GM21619 (cell line): ENCODE measurements around the gene MRPL51.
A peak's percentile ranks its signal among the peaks of the same experiment; 100 is the strongest.

ENCODE experiments used
- ATAC-seq: cut with Tn5 transposase; IDR thresholded peaks from one replicate; pipeline ENCODE4 v1.9.1; 2021; ENCODE audit not compliant: unreplicated experiment

The MRPL51 gene

DNA sequence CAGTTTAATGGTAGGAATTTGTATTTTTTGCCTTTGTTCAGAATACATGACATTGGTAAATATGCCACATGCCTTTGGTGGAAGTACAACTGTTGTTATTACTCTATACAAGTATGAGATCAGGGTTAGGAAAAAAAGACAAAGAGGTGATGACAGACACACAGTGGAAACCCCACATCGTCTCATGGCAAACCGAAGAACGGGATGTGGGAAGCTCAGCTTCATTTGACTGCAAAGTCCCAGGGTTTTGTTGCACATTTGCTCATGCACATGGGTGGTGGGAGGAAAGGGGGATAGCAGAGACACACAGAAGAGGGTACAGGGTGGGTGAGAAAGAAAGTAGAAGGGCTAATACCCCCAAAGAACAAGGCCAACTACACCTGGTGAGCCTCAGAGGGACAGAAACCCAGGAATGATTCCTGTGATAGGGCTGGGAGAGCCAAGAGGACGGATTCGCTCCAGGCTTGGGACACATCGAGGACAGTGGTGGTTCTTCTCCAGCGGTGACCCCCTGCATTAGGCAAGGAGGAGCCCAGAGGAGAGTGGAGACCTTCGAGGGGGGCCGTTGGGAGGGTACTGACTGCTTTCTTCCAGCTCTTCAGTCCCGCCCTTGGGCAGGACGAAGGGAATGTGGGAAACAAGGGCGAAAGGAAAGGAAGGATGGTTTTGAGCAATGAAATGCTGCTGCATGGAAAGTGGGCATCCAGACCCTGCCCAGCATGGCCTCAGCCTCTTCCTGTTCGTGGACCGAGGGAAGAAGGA, 30.6 kb downstream of the MRPL51 start:
- no peak for ATAC-seq

DNA sequence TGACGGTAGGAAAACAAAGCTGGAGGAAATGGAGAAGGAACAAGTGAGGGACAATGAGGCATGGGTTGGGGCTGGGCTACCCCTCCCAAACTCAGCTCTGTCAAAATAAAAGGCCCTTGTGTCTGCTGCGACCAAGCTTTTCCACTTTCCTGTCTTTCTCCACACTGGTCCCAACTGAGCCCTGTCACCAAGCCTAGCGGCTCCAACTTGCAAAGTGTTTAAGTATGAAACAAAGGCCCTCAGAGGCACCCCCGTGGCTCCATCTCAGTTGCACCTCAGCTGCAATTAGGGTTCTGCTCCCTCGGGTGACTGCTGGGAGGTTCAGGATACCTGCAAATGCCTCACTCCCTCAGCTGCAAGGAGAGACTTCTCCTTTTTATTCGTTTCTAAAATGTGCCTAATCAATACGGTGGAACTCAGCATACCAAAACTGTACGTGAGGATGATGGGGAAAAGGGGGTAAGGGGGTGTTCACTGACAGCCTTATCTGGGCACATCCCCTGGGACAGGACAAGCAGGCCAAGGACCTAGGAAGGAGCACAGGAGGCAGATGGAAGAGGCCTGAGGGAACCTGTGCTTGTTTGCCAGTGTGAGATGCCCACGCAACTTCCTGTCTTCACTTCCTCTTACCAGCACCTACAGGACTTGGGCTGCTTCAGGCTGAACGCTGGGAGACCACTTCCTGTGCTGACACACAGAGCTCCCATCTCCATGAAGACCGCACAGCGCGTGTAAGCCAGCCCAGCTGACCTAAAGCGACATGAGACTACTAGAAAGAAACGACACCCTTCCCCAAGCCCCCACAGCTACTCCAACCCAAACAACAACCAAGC, 31.4 kb downstream of the MRPL51 start:
- peak; percentile 80 for ATAC-seq

DNA sequence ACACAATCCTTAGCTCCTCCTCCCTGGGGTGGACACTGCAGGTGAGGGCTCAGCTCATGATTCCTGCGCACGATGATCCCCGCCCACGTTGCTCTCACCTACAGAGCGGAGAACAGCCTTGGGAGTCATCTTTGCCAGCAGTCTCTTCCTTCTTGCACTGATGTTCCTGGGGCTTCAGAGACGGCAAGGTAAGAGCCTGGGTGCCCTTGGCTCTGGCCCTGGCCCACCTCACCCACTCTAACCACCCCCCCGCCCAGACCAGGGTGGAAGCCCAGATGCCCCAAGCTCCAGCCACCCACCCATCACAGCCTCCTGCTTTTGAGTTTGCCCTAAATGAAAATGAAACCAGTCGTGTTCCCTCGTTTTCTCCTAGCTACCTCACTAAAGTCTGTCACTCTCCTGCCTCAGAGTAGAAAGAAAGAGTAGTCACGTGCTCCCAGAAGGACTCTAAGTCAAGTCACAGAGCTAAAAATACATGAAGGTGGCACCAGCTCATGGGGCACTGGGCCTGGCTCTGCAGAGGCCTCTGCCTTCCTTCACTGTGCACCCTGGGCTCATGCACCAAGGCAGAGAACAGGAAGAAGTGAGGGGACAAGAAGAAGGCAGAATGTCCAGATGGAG, 32.2 kb downstream of the MRPL51 start:
- ATAC-seq = no peak

DNA sequence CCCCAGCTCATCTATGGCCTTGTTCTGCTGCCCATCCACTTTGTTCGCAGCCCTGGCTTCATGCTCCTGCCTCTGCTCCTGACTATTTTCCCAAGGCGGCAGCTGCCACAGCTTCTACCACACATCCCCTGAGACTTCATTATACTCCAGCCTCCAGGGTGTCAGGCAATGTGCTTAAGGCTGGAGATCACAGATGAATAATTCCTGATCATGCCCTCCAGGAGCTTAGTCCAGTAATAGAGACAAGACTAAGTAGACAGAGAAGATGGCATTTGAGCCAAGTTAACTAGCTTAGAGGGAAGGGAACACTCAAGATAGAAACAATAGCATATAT, 34.1 kb downstream of the MRPL51 start:
- no peak for ATAC-seq

DNA sequence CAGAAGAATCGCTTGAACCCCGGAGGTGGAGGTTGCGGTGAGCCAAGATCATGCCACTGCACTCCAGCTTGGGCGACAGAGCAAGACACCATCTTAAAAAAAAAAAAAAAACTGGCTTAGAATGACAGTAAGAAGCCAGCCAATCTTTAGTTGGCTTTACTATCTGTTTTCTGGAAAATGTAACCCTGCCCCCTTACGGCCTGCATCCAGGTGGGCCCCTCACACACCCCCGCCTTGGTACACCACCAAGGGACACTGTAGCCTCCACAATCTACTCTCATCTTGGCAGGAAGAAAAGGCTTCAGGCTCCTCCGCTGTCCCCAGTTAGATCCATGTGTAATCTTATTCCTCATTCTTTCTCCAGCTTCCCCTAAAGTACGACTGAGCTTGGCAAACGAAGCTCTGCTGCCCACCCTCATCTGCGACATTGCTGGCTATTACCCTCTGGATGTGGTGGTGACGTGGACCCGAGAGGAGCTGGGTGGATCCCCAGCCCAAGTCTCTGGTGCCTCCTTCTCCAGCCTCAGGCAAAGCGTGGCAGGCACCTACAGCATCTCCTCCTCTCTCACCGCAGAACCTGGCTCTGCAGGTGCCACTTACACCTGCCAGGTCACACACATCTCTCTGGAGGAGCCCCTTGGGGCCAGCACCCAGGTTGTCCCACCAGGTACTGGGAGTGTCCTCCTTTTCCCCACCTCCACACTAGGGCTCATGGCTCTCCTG, 34.6 kb downstream of the MRPL51 start:
- ATAC-seq = no peak

DNA sequence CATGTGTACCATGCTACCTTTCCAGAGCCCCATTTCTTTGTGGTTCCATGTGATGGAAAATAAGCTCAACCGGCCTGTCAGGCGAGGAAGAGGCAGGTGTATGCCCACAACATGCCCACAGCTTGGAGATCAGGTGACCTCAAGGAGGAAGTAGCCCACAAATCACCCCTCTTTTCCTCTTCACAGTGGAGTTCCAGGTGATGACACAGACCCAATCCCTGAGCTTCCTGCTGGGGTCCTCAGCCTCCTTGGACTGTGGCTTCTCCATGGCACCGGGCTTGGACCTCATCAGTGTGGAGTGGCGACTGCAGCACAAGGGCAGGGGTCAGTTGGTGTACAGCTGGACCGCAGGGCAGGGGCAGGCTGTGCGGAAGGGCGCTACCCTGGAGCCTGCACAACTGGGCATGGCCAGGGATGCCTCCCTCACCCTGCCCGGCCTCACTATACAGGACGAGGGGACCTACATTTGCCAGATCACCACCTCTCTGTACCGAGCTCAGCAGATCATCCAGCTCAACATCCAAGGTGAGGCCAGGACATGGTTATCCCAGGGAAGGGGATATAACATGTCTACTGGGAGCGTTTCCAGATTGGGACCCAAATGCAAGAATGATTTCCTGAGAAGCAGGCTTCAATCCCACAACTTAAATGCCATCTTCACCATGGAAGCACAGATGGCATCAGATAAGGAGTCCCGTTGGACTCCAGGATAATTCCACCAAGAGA, 35.7 kb downstream of the MRPL51 start:
- ATAC-seq = no peak

DNA sequence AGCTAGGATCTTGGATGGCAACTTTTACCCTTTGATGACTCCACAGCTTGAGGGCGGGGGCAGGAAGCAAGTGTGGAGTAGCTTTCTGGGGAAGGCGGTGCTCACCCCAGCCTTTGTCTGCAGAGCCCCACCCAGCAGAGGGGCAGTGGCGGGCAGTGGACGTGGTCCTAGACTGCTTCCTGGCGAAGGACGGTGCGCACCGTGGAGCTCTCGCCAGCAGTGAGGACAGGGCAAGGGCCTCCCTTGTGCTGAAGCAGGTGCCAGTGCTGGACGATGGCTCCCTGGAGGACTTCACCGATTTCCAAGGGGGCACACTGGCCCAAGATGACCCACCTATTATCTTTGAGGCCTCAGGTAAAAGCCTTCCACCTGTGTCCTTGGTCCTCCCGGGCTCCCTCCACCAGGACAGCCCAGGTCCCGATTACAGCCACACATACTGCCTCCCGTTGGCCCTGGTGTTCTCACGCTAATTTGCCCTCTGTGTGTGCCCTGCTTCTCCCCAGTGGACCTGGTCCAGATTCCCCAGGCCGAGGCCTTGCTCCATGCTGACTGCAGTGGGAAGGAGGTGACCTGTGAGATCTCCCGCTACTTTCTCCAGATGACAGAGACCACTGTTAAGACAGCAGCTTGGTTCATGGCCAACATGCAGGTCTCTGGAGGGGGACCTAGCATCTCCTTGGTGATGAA, 40.0 kb downstream of the MRPL51 start:
- ATAC-seq = no peak

DNA sequence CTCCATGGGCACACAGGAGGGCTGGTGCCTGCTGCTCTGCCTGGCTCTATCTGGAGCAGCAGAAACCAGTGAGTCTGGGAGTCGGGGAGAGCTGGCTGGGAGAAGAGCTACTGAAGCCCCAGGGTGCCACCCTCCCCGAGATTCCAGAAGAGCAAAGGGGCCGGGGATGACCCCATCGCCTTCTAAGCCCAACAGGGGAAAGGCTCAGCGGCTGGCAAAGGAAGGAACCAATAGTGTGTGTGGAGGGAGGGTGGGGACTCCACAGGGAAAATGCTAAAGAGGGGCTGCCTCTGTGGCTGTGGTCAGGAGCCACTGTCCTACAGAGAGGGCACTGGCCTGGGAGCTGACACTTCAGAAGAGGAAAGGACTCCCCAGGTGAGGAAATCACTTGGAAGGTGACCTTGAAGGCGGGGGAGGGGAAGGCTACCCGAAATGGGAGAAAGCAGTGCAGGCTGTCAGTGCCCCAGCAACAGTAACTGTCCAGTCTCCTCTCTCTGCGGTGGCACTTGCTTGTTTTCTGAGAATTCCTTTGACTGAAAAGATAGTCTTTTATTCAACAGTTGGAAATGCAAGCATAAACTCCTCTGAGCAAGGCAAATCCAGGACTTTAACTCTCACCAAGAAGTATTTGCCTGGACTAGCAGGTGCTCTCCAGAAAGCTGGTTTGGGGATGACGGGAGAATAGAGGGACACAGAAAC, 40.7 kb downstream of the MRPL51 start:
- ATAC-seq = peak; percentile 8

DNA sequence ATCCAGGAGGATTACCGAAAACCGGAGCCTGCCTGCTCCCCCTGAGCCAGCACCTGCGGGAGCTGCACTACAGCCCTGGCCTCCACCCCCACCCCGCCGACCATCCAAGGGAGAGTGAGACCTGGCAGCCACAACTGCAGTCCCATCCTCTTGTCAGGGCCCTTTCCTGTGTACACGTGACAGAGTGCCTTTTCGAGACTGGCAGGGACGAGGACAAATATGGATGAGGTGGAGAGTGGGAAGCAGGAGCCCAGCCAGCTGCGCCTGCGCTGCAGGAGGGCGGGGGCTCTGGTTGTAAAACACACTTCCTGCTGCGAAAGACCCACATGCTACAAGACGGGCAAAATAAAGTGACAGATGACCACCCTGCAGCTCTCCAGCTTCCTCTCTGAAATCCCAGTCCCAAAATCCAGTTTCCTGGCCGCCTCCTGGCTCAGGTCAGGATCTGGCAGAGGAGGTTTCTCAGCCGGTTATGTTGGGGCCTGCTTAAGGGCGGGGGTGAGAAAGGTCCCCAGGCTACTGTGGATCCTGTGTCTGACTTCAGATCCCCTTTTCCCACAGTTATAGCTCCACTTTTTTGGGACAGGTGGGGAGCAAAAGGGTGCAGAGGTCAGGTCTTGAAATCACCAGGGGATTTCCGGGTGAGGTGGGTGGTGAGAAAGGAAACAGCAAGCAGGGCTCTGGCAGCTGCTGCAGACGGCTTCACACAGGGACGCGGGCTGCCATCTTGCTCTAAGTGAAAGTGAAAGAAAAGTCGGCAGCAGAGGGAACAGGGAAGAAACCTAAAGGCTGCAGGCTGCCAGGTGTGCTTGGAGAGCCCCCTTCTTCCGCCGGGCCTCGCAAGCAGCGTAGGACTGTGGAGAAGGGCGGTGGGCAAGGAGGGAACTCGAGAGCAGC, 41.5 kb downstream of the MRPL51 start, which contains the start of gene TAPBPL:
Gene TAPBPL (plus strand): TSS at position 695 of the 897 bp plus-strand sequence. CDS start 207 bp downstream, outside the sequence.
- peak; percentile 63 for ATAC-seq

DNA sequence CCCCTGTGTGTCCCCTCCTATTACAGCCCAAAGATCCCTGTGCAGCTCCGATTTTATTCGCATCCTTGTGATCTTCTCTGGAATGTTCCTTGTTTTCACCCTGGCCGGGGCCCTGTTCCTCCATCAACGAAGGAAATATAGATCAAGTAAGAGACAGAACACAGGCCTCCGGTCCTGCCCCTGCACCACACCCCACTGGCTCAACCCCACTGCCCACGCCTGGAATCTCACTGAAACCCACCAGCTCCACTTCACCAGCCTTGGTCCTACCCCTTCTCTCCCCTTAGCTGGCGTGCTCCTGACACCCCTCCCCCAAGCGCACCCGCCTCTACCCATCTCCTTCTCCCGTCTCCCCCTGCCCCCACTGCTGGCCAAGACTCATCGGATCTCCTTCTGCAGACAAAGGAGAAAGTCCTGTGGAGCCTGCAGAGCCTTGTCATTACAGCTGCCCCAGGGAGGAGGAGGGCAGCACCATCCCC, 42.2 kb downstream of the MRPL51 start:
- no peak for ATAC-seq

DNA sequence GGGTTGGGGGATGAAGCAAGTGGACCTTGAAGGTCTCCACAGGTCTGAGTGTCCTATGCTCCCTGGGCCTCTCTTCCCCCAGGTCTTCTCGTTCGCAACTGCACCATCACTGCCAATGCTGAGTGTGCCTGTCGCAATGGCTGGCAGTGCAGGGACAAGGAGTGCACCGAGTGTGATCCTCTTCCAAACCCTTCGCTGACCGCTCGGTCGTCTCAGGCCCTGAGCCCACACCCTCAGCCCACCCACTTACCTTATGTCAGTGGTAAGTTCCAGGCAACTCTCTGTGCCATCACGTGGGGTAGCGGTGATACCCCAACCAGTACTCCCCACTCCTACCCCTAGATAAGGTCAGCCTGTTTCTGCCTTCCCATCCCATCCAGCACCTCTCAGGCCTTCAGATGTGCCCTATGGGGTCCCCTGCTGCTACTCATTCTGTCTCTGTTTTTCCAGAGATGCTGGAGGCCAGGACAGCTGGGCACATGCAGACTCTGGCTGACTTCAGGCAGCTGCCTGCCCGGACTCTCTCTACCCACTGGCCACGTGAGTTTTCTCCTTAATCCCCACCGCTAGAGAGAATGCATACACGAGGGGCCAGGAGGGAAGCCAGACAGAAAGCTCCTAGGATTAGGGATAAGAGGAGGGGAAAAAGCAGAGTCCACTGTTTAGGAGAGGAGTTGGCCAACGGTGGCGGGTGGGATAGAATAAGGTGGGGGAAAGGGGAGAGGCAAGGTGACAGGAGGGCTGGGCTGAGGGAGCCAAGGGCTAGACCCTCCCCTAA, 42.8 kb downstream of the MRPL51 start:
- no peak for ATAC-seq

DNA sequence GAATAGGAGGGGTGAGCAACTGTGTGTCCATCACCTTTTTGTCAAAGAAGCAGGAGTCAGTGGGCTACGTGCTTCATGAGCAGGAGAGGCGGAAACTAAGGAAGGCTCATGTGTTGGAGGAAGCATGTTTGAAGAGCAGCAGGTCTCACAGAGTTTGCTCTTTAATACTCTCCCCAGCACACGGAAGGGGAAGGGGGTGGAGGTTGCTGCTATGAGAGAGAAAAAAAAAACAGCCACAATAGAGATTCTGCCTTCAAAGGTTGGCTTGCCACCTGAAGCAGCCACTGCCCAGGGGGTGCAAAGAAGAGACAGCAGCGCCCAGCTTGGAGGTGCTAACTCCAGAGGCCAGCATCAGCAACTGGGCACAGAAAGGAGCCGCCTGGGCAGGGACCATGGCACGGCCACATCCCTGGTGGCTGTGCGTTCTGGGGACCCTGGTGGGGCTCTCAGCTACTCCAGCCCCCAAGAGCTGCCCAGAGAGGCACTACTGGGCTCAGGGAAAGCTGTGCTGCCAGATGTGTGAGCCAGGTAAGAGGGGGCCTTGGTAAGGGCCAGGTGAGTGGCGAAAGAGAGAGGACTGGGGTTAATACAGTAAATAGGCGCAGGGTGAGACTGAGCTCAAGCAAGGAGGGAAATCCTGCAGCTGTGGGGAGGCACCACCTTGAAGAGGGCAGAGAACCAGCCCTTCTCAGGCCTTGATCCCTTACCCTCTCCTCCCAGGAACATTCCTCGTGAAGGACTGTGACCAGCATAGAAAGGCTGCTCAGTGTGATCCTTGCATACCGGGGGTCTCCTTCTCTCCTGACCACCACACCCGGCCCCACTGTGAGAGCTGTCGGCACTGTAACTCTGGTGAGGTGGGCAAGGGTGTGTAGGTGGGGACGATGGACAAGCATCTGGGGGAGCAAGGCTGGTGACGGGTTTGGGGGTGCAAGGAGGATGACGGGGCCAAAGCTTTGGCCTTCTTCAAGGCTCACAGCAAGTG, 48.1 kb downstream of the MRPL51 start, which contains the start of gene CD27:
Gene CD27 (plus strand): TSS at position 252 of the 985 bp plus-strand sequence. CDS start 141 bp downstream, at position 393.
- ATAC-seq = no peak

DNA sequence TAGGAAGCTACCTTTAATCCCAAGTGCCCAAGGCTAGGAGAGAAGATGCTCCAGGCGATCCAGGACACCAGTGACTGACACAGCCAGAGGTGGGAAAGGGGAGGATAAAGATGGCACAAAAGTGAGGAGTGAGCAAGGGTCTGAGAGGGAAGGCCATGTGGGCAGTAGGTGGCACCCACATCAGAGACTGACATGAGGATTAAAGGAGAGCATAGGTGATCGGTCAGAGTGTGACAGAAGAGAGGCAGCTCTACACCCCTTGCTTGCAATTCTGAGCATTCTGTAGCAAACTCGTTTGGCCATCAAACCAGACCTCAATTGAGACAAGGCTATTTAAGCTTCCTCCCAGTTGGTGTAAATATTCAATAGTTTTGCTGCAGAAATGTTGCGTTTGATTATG, 49.0 kb downstream of the MRPL51 start:
- ATAC-seq = no peak

DNA sequence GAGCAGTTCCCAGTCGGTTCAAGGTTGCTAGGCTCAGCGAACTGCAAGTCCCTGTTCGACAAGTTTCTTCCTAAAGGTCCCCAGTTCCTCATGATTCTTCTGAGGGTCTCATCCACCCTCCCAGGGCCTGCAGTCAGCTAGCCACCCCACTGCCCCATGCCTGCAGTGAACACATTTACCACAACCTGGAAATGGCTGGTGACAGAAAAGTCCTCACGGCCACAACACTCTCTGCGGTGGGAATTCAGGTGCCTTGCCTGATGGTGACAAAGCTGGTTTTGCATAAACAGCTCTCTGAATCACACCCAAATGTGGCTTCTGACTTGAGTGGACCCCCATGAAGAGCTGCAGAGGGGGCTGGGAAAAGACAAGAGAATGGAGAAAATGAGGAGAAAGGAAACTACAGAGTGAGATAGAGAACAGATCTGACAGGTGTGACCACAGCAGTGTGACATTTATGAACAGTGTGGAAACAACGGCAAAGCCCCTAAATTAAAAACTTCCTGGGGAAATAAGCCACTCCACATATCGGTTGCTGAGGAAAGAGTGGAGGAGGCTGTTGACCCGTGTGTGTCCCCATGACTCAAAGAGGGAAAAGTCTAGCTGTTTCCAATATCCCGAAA, 49.6 kb downstream of the MRPL51 start:
- no peak for ATAC-seq

DNA sequence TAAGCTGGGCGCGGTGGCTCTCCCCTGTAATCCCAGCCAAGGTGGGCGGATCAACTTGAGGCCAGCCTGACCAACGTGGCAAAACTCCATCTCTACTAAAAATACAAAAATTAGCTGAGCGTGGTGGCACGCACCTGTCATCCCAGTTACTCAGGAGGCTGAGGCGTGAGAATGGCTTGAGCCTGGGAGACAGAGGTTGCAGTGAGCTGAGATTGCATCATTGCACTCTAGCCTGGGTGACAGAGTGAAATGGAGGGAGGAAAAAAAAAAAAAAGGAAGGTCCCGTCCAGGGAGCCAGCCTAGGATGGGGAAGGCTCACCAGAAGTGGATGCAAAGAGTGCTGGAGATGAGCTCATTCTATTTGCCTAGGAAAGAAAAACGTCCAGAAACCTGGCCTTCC, 50.2 kb downstream of the MRPL51 start:
- no peak for ATAC-seq
